AG10803 (cell line): Measurements from ENCODE around the gene MORN4.
A peak's percentile ranks its signal among the peaks of the same experiment; 100 is the strongest.

Experiments used
- DNase-seq: peaks from one replicate; pipeline ENCODE4 v3.0.0; 2010; ENCODE audit warnings: low read depth
- H3K4me3 ChIP-seq: 2 replicates; pipeline ENCODE4 v1.5.1; 2011; ENCODE audit warnings: mild to moderate bottlenecking, low read length, control low read depth
- CTCF ChIP-seq: conservative IDR thresholded peaks from 2 replicates; pipeline ENCODE4 v1.5.1; 2011; ENCODE audit warnings: mild to moderate bottlenecking, low read length, control low read depth, inconsistent platforms

MORN4 gene

GRCh38 chr10:97597778-97598177, 35.5 kb downstream of the MORN4 start:
- H3K4me3 ChIP-seq: no peak overlapping the region
- no peak for DNase-seq
- TF ChIP-seq CTCF: no peak

GRCh38 chr10:97596101-97597082, 36.9 kb downstream of the MORN4 start:
- TF ChIP-seq CTCF: no peak; the same call in 1 of the 2 replicates
- H3K4me3 ChIP-seq: no peak overlapping the region
- peak; percentile 78 for DNase-seq

GRCh38 chr10:97593421-97593820, 39.9 kb downstream of the MORN4 start:
- TF ChIP-seq CTCF: no peak
- no peak overlapping the region for H3K4me3 ChIP-seq
- peak; percentile 45 for DNase-seq

GRCh38 chr10:97590748-97591495, 42.4 kb downstream of the MORN4 start:
- no peak for DNase-seq
- H3K4me3 ChIP-seq: no peak overlapping the region
- TF ChIP-seq CTCF: no peak

GRCh38 chr10:97590082-97590747, 43.1 kb downstream of the MORN4 start:
- no peak overlapping the region for H3K4me3 ChIP-seq
- no peak for TF ChIP-seq CTCF
- DNase-seq: no peak

GRCh38 chr10:97589479-97589878, 43.8 kb downstream of the MORN4 start, which contains the start of gene C10orf62:
Gene C10orf62 (plus strand): TSS chr10:97589721. CDS start chr10:97589898, 177 bp downstream.
- no peak for DNase-seq
- TF ChIP-seq CTCF: no peak
- no peak within 1 kb of the TSS for H3K4me3 ChIP-seq
